ENCODE measurements around the gene ADAT2. TPM values are rescaled to one million over a fixed set of nuclear protein-coding genes. Genes with fewer than 3 reads are reported as not detected.

ADAT2 gene
- 1.5 and 5.7 TPM in 2 replicates for total RNA-seq

GRCh38 chr6:143450453-143451371 lies at the start of gene ADAT2, which contains the start of gene PEX3:
Gene ADAT2, minus strand, starts transcription at chr6:143450695. Its CDS starts 37 bp downstream, at chr6:143450658.
Gene PEX3, plus strand, starts transcription at chr6:143450805. Its CDS starts 238 bp downstream, at chr6:143451043.

Small RNA genes lying within 50 kb of the gene (small RNA-seq; reads per million reads assigned to genes)
- gene RNA5SP221 (ENCODE audit: low replicate concordance) = 1.4 reads per million, percentile 57 among the genes with 10 or more reads in this experiment

Other genes starting within 250 kb of the ADAT2 start
- 8.5 and 18.8 TPM in 2 replicates for gene PEX3, start 110 bp upstream of the ADAT2 start, total RNA-seq
- gene FUCA2, start 61.0 kb upstream of the ADAT2 start, total RNA-seq = 53.7 and 55.1 TPM in 2 replicates
- gene PHACTR2, start 227.3 kb upstream of the ADAT2 start, total RNA-seq = 56.9 and 88.5 TPM in 2 replicates